Activated CD4-positive, alpha-beta T cell treated with anti-CD3 and anti-CD28 coated beads, Interleukin-2, amount 10 ng/mL, durations not matched to agents 24 days and 14 days (primary cell): Measurements from ENCODE around the gene MEI1. TPM values are rescaled to one million over a fixed set of nuclear protein-coding genes. Genes with fewer than 3 reads are reported as not detected.
A peak's percentile ranks its signal among the peaks of the same experiment; 100 is the strongest.

ENCODE experiments used
- DNase-seq: peaks from one replicate; pipeline ENCODE4 v3.0.0; 2022
- H3K27ac Mint-ChIP-seq: one replicate; pipeline ENCODE4 v1.8.0; 2022; ENCODE audit warnings: mild to moderate bottlenecking, mixed read lengths
- H3K27me3 Mint-ChIP-seq: one replicate; pipeline ENCODE4 v1.8.0; 2022; ENCODE audit warnings: mixed read lengths
- H3K36me3 Mint-ChIP-seq: one replicate; pipeline ENCODE4 v1.8.0; 2022; ENCODE audit warnings: low read depth, mild to moderate bottlenecking, mixed read lengths
- H3K4me1 Mint-ChIP-seq: one replicate; pipeline ENCODE4 v1.8.0; 2021; ENCODE audit warnings: mixed read lengths
- H3K4me3 Mint-ChIP-seq: one replicate; pipeline ENCODE4 v1.8.0; 2022; ENCODE audit warnings: mild to moderate bottlenecking, moderate library complexity, mixed read lengths
- H3K9me3 Mint-ChIP-seq: one replicate; pipeline ENCODE4 v1.8.0; 2021; ENCODE audit warnings: mixed read lengths
- intact Hi-C: fragments of 100-400 bp; cut with micrococcal nuclease; formaldehyde crosslinking; loops from one replicate; pipeline ENCODE4 v1.15.1; 2023
- total RNA-seq: library from RNA; stranded (reverse); gene quantifications from 2 replicates; pipeline ENCODE4 v1.2.3, GENCODE V29; 2022

MEI1 gene
- total RNA-seq, 1 donor from 2014 or later = 14.2 TPM

DNA sequence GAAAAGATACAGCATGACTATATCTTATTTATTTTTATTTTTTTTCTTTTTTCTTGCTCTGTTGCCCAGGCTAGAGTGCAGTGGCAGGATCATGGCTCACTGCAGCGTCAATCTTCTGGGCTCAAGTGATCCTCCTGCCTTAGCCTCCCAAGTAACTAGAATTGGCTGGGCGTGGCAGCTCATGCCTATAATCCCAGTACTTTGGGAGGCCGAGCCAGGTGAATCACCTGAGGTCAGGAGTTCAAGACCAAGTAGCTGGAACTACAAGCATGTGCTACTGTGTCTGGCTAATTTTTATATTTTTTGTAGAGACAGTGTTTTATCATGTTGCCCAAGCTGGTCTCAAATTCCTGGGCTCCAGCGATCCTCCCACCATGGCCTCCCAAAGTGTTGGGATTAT lies 72.9 kb downstream of the MEI1 start:
- H3K36me3 Mint-ChIP-seq = no peaks in the 10 kb centered on the region
- no peak for DNase-seq
- peaks cover 1% of the 10 kb centered on the region for H3K27me3 Mint-ChIP-seq
- H3K4me1 Mint-ChIP-seq = peaks cover 8% of the 10 kb centered on the region
- H3K9me3 Mint-ChIP-seq = no peaks in the 10 kb centered on the region
- no peak overlapping the region for H3K27ac Mint-ChIP-seq
- no peak overlapping the region for H3K4me3 Mint-ChIP-seq
- intact Hi-C loops = no loop called here

GRCh38 chr22:41772645-41773044 lies 73.3 kb downstream of the MEI1 start:
- intact Hi-C loops = no loop called here
- no peak overlapping the region for H3K27ac Mint-ChIP-seq
- no peaks in the 10 kb centered on the region for H3K9me3 Mint-ChIP-seq

GRCh38 chr22:41775338-41775737 lies 76.0 kb downstream of the MEI1 start:
- Mint-ChIP-seq H3K36me3 (no peaks in the 10 kb centered on the region), H3K9me3 (no peaks in the 10 kb centered on the region), H3K27me3 (no peaks in the 10 kb centered on the region), H3K27ac (no peak overlapping the region), H3K4me1 (peaks cover 16% of the 10 kb centered on the region), H3K4me3 (no peak overlapping the region)
- intact Hi-C loops = no loop called here
- no peak for DNase-seq

More at GRCh38 chr22:41772645-41773044, 73.3 kb downstream of the MEI1 start:
- no peak overlapping the region for H3K4me3 Mint-ChIP-seq
- H3K4me1 Mint-ChIP-seq = peaks cover 8% of the 10 kb centered on the region
- H3K36me3 Mint-ChIP-seq = no peaks in the 10 kb centered on the region
- peaks cover 1% of the 10 kb centered on the region for H3K27me3 Mint-ChIP-seq
- no peak for DNase-seq

- Mint-ChIP-seq H3K27me3 (no peaks in the 10 kb centered on the region), H3K36me3 (no peaks in the 10 kb centered on the region), H3K9me3 (no peaks in the 10 kb centered on the region), H3K27ac (no peak overlapping the region), H3K4me3 (no peak overlapping the region), H3K4me1 (peaks cover 21% of the 10 kb centered on the region)
- no peak for DNase-seq
- intact Hi-C loops = no loop called here
Observed at GRCh38 chr22:41775976-41776375, 76.7 kb downstream of the MEI1 start.

- no peak for DNase-seq
- Mint-ChIP-seq H3K9me3 (no peaks in the 10 kb centered on the region), H3K4me1 (peaks cover 23% of the 10 kb centered on the region), H3K27me3 (no peaks in the 10 kb centered on the region), H3K36me3 (no peaks in the 10 kb centered on the region), H3K27ac (no peak overlapping the region), H3K4me3 (no peak overlapping the region)
- intact Hi-C loops = no loop called here
Observed at GRCh38 chr22:41776381-41776780, 77.1 kb downstream of the MEI1 start.

DNA sequence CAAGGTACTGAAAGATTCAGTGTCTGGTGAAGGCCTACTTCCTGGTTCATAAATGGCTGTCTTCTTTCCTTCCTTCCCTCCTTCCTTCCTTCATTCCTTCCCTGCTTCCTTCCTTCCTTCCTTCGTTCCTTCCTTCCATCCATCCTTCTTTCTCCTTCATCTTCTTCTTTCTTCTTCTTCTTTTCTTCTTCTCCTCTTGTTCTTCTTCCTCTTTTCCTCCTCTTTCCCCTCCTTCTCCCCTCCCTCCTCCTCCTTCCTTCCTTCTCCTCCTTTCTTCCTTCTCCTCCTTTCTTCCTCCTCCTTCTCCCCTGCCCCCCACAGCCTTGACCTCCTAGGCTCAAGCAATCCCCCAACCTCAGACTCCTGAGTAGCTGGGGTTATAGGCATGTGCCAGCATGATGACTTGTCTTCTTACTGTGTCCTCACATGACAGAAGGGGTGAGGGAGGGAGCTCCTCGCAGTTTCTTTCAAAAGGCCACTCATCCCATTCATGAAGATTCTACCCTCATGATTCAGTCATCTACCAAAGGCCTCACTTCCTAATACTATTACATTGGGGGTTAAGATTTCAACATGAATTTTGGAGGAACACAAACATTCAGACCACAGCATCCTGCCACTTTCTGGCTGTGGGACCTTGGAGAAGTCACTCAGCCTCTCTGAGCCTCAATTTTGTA lies 78.6 kb downstream of the MEI1 start:
- Mint-ChIP-seq H3K4me1 (peaks cover 30% of the 10 kb centered on the region), H3K4me3 (no peak overlapping the region), H3K27me3 (no peaks in the 10 kb centered on the region), H3K9me3 (no peaks in the 10 kb centered on the region), H3K27ac (no peak overlapping the region), H3K36me3 (no peaks in the 10 kb centered on the region)
- no peak for DNase-seq
- intact Hi-C loops = no loop called here

GRCh38 chr22:41779929-41780505 lies 80.7 kb downstream of the MEI1 start:
- H3K27ac Mint-ChIP-seq = peak overlapping the region; percentile 97
- peak; percentile 60 for DNase-seq

GRCh38 chr22:41780746-41781505 lies 81.6 kb downstream of the MEI1 start:
- H3K27me3 Mint-ChIP-seq = no peaks in the 10 kb centered on the region
- H3K36me3 Mint-ChIP-seq = peaks cover 9% of the 10 kb centered on the region
- peaks cover 36% of the 10 kb centered on the region for H3K4me1 Mint-ChIP-seq
- H3K27ac Mint-ChIP-seq = peak overlapping the region; percentile 97
- H3K9me3 Mint-ChIP-seq = no peaks in the 10 kb centered on the region
- intact Hi-C loops = loop anchor here (1.0 to 5.0 kb wide), 6 partner anchors 19 to 160 kb away; partner anchors contain the start of genes CCDC134, DESI1, MEI1 and SREBF2
- DNase-seq = peak; percentile 97
- H3K4me3 Mint-ChIP-seq = peak overlapping the region; percentile 83

More at GRCh38 chr22:41779929-41780505, 80.7 kb downstream of the MEI1 start:
- H3K9me3 Mint-ChIP-seq = no peaks in the 10 kb centered on the region
- H3K4me3 Mint-ChIP-seq = peak overlapping the region; percentile 72
- H3K27me3 Mint-ChIP-seq = no peaks in the 10 kb centered on the region
- H3K36me3 Mint-ChIP-seq = peaks cover 8% of the 10 kb centered on the region
- peaks cover 36% of the 10 kb centered on the region for H3K4me1 Mint-ChIP-seq
- intact Hi-C loops = loop anchor here (2.0 to 5.0 kb wide), 3 partner anchors 53 to 158 kb away; partner anchors contain the start of genes DESI1, SREBF2 and XRCC6

GRCh38 chr22:41781507-41781906 lies 82.2 kb downstream of the MEI1 start:
- intact Hi-C loops = loop anchor here (1.0 to 5.0 kb wide), 6 partner anchors 19 to 160 kb away; partner anchors contain the start of genes CCDC134, DESI1, MEI1 and SREBF2
- H3K4me1 Mint-ChIP-seq = peaks cover 38% of the 10 kb centered on the region
- no peaks in the 10 kb centered on the region for H3K9me3 Mint-ChIP-seq
- H3K36me3 Mint-ChIP-seq = peaks cover 11% of the 10 kb centered on the region
- no peaks in the 10 kb centered on the region for H3K27me3 Mint-ChIP-seq
- H3K27ac Mint-ChIP-seq = peak overlapping the region; percentile 97
- peak; percentile 73 for DNase-seq
- H3K4me3 Mint-ChIP-seq = peak overlapping the region; percentile 83

GRCh38 chr22:41782316-41782715 lies 83.0 kb downstream of the MEI1 start:
- intact Hi-C loops = loop anchor here (5.0 kb wide), 1 partner anchor 160 kb away; the partner anchor contains the start of genes DESI1 and XRCC6
- peak overlapping the region; percentile 83 for H3K4me3 Mint-ChIP-seq
- H3K27me3 Mint-ChIP-seq = no peaks in the 10 kb centered on the region
- peak overlapping the region; percentile 97 for H3K27ac Mint-ChIP-seq
- H3K36me3 Mint-ChIP-seq = peaks cover 15% of the 10 kb centered on the region
- no peaks in the 10 kb centered on the region for H3K9me3 Mint-ChIP-seq
- peaks cover 44% of the 10 kb centered on the region for H3K4me1 Mint-ChIP-seq
- peak; percentile 81 for DNase-seq

DNA sequence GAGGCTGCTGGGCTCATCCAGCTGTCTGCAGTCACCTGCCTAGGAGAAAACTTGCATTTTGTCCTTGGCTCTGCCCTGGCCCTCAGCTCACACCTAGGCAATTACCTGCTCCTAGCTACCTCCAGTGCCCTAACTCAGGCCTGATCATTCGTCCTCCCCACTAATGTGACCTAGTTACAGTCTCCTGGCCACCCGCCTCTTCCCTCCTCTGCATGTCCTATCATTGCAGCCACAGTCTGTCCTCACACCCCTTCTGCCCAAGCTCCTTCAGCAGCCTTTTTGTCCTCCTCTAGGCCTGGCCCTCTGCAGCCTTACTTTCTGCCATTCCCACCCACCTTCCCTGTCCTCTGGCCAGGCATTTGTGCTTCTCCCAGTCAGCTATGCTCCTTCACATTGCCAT lies 83.4 kb downstream of the MEI1 start:
- H3K9me3 Mint-ChIP-seq = no peaks in the 10 kb centered on the region
- DNase-seq = no peak
- intact Hi-C loops = loop anchor here (5.0 kb wide), 1 partner anchor 160 kb away; the partner anchor contains the start of genes DESI1 and XRCC6
- peak overlapping the region; percentile 83 for H3K4me3 Mint-ChIP-seq
- H3K4me1 Mint-ChIP-seq = peaks cover 43% of the 10 kb centered on the region
- H3K27ac Mint-ChIP-seq = peak overlapping the region; percentile 34
- peaks cover 15% of the 10 kb centered on the region for H3K36me3 Mint-ChIP-seq
- no peaks in the 10 kb centered on the region for H3K27me3 Mint-ChIP-seq

DNA sequence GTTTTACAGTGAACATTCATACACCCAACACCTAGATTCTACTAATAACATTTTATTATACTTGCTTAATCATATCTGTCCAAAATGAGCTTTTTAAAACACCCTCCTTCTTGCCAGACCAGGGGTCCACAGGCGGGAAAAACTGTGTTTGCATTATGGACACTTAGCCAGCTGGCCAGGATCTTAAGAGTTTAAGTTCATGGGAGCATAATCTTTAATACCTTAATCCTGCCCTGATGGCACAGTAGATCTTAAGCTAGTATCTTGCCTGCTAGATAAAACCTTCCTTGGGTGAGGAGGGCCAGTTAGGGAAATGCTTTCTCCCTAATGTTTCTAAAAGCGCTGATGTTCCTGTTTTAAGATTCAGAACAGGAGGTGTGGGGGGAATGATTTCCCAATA lies 88.0 kb downstream of the MEI1 start:
- intact Hi-C loops = no loop called here
- peaks cover 18% of the 10 kb centered on the region for H3K4me1 Mint-ChIP-seq
- no peak for DNase-seq
- H3K27ac Mint-ChIP-seq = no peak overlapping the region
- H3K27me3 Mint-ChIP-seq = no peaks in the 10 kb centered on the region
- no peaks in the 10 kb centered on the region for H3K9me3 Mint-ChIP-seq
- no peak overlapping the region for H3K4me3 Mint-ChIP-seq
- peaks cover 38% of the 10 kb centered on the region for H3K36me3 Mint-ChIP-seq

GRCh38 chr22:41793871-41794270 lies 94.6 kb downstream of the MEI1 start:
- intact Hi-C loops = no loop called here
- no peaks in the 10 kb centered on the region for H3K27me3 Mint-ChIP-seq
- H3K36me3 Mint-ChIP-seq = peaks cover 52% of the 10 kb centered on the region
- DNase-seq = no peak
- no peaks in the 10 kb centered on the region for H3K9me3 Mint-ChIP-seq
- no peak overlapping the region for H3K4me3 Mint-ChIP-seq
- H3K27ac Mint-ChIP-seq = no peak overlapping the region
- peaks cover under 1% of the 10 kb centered on the region for H3K4me1 Mint-ChIP-seq

DNA sequence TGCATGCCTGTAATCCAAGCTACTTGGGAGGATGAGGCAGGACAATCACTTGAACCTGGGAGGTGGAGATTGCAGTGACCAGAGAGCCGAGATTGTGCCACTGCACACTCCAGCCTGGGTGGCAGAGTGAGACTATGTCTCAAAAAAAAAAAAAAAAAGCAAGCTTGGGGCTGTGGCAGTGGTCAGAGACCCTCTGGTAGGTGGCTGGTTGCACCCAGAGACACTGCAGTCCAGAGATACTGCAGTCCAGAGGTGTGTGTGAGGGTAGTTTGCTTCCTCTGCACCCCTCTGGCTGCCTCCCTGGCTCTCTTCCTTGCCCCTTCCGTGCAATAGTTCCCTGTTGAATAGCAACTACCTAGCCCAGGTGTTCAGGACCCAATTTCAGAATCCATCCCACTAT lies 99.4 kb downstream of the MEI1 start:
- Mint-ChIP-seq H3K9me3 (no peaks in the 10 kb centered on the region), H3K27ac (peak overlapping the region; percentile 97), H3K4me3 (no peak overlapping the region), H3K36me3 (peaks cover 33% of the 10 kb centered on the region), H3K27me3 (no peaks in the 10 kb centered on the region), H3K4me1 (peaks cover 28% of the 10 kb centered on the region)
- no peak for DNase-seq
- intact Hi-C loops = no loop called here
